Activated CD4-positive, CD25-positive, alpha-beta regulatory T cell (primary cell): ENCODE measurements around the gene VPS51.
"Not testable (repeated sequence)": the region's sequence is repeated elsewhere in the genome, so short reads cannot be mapped to it uniquely, and the experiment has no call there.

Source experiments
- DNase-seq, 4 experiments: peaks; one replicate each; lab custom pipeline; 2025; lab: John Stamatoyannopoulos, UW

The VPS51 gene

DNA sequence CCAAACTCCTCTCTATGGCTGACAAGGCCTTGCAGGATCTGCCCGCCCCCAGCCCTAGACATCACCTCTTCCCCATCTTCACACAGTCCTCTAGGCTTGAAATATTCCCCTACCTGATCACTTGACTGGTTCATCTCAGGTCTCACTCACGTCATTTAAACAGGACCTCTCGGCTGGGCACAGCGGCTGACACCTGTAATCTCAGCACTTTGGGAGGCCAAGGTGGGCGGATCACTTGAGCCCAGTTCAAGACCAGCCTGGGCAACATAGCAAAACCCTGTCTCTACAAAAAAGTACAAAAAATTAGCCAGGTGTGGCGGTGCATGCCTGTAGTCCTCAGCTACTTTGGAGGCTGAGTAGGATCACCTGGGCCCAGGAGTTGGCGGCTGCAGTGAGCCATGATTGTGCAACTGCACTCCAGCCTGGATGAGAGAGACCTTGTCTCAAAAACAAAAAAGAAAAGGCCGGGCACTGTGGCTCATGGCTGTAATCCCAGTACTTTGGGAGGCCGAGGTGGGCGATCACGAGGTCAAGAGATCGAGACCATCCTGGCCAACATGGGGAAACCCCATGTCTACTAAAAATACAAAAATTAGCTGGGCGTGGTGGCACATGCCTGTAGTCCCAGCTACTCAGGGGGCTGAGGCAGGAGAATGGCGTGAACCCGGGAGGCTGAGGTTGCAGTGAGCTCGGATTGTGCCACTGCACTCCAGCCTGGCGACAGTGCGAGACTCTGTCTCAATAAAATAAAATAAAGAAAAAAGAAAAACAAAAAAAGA is 23.1 kb downstream of the VPS51 start:
- DNase-seq, result not testable (repeated sequence)

DNA sequence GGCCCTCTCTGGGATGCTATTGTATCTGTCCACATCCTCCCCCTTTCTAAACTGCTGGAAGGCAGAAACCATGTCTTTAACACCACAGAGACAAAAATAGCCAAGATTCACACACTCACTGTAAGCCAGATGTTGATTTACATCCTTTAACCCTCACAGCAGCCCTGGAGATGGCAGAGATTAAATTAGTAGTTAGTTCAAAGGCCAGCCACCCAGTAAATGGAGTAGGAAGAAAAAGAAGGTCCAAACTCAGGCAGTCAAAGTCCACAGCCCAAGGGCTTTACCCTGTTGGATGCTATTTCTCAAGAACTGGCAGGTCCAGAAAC is 23.6 kb downstream of the VPS51 start:
- DNase-seq, result no peak

DNA sequence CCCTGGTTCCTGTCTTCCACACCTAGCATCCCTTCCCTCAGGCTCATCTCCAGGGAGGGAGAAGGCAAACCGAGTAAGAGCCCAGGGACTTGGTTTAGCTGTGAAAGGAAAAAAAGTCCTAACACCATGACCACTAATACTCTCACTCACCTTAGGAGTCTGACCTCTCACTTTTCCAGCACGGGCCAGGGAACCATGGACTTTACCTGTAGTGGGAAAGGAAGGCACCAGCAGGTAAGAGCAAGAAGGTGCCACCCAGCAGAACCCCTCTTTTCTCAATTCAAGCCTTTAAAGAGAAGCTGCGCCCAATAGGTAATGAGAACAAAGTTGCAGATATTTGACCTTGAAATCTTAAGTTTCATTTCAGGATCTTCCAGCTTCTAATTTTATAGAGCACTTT is 24.8 kb downstream of the VPS51 start:
- no peak for DNase-seq

DNA sequence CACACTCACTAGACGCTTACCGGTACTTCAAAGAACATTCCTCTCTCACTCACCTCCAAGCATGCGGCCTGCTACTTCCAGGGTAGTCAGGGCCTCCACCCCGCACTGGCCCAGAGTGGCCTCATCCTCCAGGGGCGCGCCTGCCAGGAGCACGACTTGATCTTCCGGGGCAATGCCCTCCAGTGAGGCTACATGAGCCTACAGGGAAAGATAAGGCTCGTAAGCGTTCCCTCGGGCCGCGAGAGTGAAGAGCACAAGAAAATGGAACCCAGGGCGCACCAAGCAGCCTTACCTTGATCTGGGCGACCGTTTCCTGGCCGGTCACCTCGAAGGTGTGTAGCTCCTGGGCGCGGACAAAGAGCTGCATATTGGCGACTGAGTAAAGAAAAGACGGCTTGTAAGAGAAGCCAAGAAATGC is 25.4 kb downstream of the VPS51 start:
- DNase-seq, result no peak

DNA sequence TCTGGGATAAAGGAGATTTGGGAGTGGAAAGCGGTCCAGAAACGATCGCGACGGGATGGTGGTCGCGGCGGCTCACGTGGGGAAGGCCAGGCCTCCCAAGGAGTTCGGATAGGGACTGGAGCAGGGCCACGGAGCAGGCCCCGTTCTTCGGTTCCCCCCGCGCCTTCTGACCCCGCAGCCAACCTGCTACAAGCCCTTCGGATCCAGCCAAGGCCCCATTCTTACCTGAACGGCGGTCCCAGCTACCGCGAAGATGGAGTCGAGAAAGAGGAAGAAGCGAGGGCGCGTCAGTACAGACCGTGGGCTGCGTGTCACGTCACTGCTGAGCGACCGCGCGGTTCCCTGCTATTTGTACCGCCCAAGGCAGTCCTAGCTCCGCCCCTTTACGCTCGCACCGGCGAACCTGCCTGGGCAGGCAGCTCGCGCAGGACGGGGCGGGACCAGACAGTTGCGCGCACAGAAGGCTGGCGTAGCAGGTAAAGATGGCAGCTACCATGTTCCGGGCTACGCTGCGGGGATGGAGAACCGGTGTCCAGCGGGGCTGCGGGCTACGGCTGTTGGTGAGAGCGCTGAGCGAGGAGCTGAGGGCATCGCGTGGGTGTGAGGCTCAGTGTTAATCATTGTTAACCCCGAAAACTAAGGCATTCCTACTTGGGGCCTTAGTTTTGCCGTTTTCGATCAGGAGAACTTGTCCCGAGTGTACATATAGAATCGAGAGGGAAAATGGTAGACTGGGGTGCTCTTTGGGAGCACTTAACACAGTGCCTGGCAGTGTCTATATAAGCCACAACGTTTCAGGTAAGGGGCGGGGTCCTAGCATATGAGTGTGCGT is 26.1 kb downstream of the VPS51 start, which contains the start of the genes FAU and MRPL49:
Gene FAU, minus strand, starts transcription at position 270 of the 832 bp plus-strand sequence. CDS start 321 bp downstream, outside the sequence.
Gene MRPL49, plus strand, starts transcription at position 457 of the 832 bp plus-strand sequence. Its CDS starts 26 bp downstream, at position 483.
- DNase-seq, result peak; percentile 94 to 99 (median 97)

DNA sequence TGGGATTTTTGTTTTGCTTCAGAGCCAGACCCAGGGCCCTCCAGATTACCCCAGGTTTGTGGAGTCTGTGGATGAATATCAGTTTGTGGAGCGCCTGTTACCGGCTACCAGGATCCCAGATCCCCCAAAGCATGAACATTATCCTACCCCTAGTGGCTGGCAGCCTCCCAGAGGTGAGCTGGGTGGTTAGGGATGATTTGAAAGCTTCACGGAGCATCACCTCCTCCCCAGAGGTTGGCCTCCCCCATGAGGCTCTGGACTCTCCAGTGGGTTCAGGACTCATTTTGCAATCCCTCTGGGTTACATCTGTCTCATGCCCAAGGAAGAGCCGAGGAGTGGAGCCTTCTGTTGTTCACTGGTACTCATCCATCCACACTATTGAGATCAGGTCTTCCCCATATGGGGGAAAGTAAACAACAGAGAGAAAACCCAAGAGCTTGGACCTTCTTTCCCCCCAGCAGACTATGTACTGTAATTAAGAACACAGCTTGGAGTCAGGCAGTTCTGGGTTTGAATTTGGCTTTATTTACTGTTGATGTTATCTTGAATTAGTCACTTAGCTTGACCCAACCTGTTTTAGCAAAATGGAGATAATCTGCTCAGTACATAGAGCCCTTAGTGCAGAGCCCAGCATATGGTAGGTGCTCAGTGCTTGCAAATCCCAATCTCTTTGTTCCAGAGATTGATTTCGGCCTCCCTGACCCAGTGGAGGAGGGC is 28.6 kb downstream of the VPS51 start:
- DNase-seq, result no peak

DNA sequence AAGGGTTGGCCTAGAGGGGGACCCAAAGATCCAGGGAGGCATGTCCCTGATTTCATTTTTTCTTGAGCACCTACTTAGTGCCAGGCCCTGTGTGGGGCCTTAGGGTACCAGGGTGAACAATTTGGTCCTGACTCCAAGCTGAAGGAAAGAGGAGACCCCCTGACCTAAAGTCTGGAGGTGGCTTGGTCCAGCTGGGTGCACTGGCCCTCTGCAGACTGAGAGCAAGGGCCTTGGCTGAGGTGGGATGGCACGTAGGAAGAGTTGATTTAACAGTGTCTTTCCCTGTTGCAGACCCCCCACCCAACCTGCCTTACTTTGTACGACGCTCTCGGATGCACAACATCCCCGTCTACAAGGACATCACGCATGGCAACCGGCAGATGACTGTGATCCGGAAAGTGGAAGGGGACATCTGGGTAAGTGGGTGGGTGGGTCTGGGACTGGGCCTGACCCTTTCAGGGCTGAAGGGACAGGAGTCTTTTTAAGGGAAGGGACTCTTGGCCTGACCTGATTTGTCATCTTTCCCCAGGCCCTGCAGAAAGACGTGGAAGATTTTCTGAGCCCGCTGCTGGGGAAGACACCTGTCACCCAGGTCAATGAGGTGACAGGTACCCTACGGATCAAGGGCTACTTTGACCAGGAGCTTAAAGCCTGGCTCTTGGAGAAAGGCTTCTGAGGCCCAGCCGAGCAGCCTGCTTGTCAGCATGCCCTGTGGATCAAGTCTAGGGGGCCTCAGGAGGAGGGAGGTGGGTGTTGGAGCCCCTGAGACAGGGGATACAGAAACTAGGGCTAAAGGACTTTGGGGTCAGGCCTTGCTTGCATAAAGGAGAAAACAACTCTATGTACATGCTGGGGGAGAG is 29.4 kb downstream of the VPS51 start:
- DNase-seq, result no peak

DNA sequence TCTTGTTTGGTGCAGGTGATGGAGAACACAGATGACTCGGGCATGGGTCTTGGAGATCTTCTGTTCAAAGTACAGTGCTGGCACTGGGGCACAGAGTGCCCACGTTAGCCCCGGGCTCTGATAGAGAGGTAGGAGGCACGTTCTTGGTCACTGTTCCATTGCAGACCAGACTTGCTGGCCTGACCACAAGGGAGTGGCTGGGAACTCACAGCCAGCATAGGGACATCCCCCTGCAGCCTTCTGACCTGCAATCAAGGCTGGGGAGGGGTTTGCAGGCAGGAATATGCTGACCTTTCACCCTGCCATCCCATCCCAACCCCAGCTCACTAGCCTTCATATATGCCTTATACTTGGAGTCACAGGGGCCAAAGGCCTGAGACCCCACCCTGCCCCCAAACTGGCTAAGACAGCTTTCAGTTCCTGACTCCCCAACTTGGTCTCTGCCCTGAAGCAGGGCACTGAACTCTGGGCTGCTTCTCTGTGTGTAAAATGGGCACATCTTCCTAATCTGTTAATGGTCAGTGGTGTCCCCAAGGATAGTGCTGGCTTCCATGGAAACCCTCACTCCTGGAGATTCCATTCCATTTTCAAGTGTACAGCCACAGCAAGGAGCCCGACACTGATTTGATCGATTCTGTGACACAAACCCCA is 30.7 kb downstream of the VPS51 start:
- no peak for DNase-seq

DNA sequence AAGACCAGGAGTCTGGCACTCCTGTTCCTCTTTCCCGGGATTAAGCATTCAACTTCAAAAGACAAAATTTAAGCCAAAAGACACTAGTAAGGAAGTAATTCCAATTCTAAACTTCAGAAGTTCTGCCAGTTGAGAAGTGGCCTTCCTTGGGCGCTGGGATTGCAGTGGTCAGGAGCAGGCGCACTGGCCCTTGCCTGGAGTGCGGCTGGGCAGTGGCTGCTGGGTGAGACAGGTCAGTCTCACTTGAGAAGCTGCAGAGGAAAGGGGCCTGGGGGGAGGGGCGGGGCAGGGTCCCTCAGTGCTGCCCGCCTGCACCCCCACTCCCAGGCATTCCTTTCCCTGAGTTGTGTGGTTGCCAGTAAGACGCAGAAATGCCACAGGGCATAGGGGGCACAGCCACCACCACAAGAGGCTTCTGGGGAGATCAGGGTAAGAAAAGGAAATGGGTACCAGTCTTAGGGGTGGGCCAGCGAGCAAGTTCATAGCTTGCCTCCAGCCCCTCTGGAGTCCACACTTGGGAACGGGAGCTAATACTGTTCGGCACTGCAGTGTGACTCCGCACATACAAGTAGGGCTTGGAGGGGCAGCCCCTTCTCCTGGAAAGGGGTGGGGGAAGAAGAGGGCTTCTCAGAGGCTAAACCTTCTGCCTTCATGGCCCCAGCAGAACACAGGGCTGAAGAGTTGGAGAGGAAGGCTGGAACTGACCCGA is 31.6 kb downstream of the VPS51 start:
- no peak for DNase-seq

DNA sequence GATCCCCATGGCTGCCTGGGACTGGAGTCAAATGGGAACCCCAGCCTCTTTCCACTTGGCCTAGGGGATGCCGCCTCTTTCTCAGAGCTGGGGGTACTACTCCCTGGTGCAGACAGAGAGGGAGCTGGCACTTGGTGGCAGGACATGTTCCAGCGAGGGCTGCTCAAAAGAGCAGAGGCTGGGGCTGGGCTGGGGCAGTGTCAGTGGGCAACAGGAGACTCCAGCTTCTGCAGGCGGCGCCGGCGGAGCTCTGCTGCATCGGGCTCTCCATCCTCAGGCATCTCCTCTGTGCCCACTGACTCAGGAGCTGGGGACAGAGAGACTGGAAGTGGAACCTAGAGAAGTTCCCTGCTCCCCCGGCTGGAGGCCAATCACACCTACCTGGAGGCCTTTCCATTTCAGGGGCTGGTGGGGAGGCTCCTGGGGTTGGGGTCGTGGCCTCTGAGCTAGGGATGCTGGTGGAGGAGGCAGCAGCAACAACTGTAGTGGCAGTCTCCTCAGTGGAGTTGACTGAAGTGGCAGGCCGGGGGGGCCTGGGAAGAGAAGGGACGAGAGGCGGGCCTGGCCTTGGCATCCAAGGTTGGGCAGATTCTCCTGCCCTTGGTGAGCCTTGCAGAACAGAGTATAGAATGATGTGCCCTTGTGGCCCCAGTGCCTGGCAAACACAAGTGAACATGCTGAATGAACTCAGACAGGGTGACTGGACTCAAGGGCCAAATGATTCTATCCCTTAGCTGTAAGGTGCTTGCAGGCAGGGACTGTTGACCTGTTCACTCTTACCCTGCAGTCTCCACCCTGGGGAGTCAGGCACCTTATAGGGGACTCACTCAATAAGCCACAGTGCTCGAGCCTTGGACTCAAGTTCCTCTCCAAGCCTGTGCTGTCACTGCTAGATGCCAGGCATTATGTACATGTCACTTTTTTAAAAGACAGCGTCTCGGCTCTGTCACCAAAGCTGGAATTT is 32.5 kb downstream of the VPS51 start:
- no peak for DNase-seq

DNA sequence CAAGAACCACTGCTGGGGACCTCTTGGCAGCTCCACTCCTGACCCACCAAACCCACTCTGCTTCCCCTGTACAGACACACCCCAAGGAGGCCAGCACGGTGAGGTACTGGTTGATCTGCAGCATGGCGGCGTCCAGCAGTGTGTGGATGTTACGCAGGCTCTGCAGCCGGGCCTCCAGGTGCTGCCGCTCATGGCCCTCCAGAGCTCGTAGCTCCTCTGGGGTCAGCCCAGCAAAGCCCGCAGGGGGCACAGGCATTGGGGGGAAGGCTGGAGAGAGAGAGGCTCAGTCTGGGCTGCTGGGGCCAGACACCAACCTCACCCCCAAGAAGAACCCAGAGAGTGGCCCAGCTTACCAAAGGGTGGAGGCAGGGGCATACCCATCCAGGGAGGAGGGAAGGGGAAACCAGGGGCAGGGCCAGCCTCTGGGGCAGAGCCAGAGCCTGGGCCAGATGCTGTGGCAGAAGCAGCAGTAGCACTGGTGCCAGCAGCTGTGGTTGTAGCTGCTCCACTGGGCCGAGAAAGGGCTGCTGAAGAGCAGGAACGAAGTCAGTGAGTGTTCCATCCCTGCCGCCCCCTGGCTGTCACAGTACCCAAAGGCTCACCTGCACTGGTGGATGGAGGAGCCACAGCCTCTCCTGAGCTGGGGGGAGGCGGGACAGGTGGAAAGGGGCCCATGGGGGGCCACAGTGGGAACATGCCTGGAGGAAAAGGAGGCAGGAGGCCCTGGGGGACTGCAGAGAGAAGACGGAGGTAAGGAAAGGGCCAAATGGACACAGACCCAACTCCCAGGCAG is 33.8 kb downstream of the VPS51 start:
- DNase-seq, result no peak

DNA sequence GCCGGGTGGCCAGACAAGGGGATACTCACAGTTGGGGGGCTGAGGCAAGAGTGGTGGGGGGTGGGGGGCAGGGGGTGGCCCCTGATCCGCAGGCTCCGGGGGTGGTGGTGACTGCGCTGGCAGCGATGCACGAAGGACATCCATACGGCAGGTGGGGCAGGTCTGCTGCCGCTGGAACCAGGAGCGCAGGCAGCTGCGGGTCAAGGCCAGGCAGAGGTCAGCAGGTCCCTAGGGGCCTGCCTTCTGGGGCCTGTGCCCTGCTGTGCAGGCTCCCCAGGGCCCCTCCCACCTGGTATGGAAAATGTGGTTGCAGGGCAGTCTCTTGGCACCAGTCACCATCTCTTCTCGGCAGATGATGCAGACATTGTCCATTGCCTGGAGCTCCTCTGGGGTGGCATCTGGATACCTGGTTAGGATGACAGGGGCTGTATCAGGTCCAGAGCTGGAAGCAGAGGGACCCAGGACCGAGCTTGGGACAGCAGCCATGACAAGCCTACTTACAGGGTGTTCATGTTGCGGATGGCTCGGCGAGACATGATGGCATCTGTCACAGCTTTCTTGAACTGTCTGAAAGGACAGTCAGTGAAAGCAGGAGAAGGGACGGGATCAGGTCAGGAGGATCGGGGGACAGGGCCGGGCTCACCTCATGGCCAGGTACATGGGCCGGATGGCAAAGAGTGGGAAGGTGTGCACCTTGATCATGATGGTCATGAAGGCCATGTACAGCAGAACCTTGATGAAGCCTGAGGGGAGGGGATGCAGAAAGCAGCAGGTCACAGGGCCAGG is 34.8 kb downstream of the VPS51 start:
- DNase-seq, result no peak

DNA sequence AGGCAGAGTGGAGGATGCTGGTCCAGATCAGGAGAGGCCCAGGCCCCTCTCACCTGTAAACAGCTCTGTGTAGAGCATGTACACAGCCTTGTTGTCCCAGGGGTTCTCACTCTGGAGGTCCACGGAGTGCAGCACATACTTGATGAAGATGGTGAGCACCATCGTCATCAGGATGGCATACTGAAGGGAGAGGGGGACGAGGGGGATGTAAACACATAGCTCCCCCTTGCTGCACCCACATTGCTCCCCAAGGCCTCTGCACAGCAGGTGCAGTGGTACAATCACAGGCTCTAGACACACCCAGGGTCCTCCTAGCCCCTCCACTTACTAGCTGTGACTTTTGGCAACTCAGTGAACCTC is 35.4 kb downstream of the VPS51 start:
- no peak for DNase-seq

DNA sequence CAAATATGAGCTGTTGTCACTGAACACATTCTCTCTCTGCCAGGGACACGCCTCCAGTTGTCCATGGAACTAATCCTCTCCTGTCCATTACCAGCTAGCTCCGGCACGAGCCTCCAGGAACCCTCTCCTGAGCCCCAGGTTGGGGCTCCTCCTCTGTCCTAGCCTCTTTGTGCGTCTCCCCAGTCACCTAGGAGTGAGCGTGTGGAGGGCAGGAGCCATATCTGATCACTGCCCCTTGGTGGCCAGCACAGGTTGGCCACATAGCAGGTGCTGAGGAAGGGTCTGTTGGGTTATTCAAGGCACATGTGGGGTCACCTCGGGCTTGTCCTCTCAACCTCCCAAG is 35.9 kb downstream of the VPS51 start:
- DNase-seq, result no peak

DNA sequence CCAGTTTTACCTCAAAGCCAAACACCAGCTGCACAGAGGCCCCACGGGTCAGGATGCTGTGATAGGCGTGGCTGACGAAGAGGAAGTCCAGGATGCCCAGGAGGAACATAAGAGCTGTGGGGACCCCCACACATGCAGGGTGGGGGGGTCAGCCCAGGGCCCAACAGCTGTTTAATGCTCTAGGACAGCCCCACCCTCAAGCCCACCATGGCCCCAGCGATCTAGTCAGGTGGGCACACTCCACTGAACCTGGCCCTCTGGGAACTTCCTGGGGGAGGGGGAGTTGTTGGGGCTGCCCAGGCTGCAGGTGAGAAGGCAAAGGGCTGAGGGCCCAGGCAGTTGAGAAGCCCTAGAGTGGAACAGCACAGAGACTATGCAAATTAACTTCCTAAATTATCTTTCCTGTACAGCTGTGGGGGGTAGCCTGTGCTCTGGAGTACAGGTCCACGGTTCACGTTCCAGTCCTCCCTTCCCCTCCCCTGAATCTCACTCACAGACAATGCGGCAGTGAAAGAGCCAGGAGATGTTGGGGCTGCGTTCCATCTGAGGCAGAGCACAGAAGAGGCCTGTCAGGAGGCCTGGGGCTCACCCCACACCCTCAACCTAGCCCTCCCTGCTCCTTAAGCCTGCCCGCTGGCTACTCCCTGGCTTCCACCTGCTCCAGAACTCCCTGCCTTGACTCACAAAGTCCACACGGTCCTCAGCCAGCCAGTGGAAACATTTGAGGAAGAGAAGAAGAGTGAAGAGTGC is 36.4 kb downstream of the VPS51 start:
- no peak for DNase-seq

DNA sequence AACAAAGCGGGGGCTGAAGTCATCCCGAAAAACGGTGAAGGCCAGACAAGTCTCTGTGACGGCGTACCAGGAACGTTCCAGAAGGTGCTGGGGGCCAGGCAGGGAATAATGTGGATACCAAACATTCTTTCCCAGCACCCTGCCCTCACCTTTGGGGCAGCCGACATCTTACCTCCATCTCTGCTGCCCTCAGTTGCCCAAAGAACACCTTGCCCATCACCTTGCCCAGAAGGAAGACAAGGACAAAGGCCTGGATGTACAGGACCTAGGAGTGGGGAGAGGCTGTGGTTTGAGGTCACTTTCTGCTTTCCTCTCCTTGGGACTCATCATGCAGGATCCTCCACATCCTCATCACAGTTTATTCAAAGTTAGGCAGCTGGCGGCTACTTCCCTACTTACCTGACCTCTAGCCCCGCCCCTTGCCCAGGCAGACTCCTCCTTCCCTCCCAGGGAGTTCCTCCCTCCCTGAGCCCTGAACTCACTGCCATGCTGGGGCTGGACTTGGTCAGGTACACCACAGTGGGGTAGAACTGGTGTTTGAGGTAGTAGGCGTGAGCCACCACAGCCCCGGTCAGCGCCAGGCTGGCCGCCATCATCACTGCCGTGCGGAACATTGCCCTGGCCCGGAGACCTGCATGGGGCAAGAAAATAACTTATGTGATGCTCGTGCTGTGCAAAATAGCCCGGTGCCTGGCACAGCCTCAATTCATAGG is 37.1 kb downstream of the VPS51 start:
- DNase-seq, result peak in 1 of 4 experiments; percentile 18
